ENCODE measurements around the gene SHISA2.

DNA sequence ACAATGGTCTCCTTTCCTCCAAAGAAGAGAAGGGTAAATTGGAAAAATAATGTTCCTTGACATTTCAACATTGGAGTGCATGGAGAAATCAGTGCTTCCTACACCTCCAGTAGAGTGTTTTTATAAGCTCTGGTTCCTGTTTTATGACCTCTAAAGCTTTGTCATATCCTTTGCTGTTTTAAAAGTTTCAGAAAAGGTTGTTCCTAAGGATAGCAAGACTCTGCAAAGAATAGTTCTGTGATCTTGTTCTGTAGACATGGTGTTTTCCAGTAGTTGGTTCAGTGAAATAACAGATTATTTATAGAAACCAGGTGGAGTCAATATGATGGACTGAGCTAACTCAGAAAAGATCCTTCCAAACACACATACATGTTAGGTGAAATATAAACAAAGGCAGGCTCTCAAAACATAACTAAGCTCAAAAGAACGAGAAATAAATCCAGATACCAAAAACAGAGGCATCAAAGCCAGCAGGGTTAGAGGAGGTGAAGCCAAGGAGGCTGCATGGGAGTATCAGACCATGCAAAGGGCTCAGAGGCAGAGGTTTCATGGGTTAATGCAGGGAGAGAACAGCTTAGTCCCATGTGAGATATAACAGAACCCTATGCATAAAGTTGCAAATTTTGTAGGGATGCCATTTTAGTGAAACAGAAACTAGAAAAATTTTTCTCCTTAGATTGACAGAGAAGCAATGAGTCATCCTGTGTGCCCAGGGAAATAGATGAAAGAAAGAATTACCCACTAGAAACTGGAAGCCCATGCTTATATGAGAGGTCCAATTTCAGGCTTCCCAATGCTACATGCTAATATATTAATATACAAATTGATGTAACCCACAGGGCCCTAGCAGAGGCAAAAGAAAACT lies 44.3 kb downstream of the SHISA2 start:
- TF ChIP-seq POLR2A (IDR thresholded peaks at IDR 0.05), result no peak
- TF ChIP-seq, protein P1, sequence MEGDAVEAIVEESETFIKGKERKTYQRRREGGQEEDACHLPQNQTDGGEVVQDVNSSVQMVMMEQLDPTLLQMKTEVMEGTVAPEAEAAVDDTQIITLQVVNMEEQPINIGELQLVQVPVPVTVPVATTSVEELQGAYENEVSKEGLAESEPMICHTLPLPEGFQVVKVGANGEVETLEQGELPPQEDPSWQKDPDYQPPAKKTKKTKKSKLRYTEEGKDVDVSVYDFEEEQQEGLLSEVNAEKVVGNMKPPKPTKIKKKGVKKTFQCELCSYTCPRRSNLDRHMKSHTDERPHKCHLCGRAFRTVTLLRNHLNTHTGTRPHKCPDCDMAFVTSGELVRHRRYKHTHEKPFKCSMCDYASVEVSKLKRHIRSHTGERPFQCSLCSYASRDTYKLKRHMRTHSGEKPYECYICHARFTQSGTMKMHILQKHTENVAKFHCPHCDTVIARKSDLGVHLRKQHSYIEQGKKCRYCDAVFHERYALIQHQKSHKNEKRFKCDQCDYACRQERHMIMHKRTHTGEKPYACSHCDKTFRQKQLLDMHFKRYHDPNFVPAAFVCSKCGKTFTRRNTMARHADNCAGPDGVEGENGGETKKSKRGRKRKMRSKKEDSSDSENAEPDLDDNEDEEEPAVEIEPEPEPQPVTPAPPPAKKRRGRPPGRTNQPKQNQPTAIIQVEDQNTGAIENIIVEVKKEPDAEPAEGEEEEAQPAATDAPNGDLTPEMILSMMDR (IDR thresholded peaks at IDR 0.05), result no peak
